ENCODE results near the gene AUTS2. TPM values are rescaled to one million over a fixed set of nuclear protein-coding genes. Genes with fewer than 3 reads are reported as not detected.

Gene AUTS2
- total RNA-seq, 1 experiment from 2014 or later = not detected

- no peaks in the 10 kb centered on the region for H3K4me1 Mint-ChIP-seq (ENCODE audit: low read depth, unreplicated experiment)
- CTCF ChIA-PET = no interaction called here
- H3K4me3 Mint-ChIP-seq (ENCODE audit: low read depth, unreplicated experiment) = no peak overlapping the region
- no peaks in the 10 kb centered on the region for H3K36me3 Mint-ChIP-seq (ENCODE audit: insufficient read depth, unreplicated experiment)
- no TSS peak for BruUV-seq (replicated peaks)
- no peak overlapping the region for H3K27ac Mint-ChIP-seq (ENCODE audit: unreplicated experiment)
- no peaks in the 10 kb centered on the region for H3K27me3 Mint-ChIP-seq (ENCODE audit: unreplicated experiment)
- intact Hi-C loops (cut with micrococcal nuclease; ENCODE audit: unreplicated experiment) = no loop called here
- DNase-seq = no peak
- TF ChIP-seq, protein P1, sequence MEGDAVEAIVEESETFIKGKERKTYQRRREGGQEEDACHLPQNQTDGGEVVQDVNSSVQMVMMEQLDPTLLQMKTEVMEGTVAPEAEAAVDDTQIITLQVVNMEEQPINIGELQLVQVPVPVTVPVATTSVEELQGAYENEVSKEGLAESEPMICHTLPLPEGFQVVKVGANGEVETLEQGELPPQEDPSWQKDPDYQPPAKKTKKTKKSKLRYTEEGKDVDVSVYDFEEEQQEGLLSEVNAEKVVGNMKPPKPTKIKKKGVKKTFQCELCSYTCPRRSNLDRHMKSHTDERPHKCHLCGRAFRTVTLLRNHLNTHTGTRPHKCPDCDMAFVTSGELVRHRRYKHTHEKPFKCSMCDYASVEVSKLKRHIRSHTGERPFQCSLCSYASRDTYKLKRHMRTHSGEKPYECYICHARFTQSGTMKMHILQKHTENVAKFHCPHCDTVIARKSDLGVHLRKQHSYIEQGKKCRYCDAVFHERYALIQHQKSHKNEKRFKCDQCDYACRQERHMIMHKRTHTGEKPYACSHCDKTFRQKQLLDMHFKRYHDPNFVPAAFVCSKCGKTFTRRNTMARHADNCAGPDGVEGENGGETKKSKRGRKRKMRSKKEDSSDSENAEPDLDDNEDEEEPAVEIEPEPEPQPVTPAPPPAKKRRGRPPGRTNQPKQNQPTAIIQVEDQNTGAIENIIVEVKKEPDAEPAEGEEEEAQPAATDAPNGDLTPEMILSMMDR (IDR thresholded peaks at IDR 0.05; ENCODE audit: unreplicated experiment) = no peak
- peaks cover 7% of the 10 kb centered on the region for H3K9me3 Mint-ChIP-seq (ENCODE audit: low read depth, unreplicated experiment)
Observed at GRCh38 chr7:70771451-70771850, 1173.2 kb downstream of the AUTS2 start.

DNA sequence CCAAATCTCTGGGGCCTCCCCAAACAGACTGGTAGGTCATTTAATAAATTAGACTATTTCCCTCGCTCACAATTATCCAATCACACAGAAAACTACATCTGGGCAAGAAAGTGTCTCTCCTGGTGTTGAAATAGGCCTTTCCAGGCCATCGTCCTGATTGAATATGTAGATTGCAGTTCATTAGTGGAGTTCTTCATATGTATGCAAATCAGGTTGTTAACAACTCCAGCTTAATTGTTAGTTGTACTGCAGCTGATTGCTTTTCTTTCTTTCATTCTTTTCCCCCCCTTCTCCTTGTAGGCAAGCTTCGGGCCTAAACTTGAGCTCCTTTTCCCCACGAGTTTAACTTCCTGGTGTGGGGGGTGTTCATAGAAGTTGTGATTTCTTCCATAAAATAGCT, 1174.6 kb downstream of the AUTS2 start:
- no peak overlapping the region for H3K4me3 Mint-ChIP-seq (ENCODE audit: low read depth, unreplicated experiment)
- CTCF ChIA-PET = interaction anchor here (0.7 kb wide), 1 partner anchor 19 kb away, joined by 5 read pairs; no protein-coding TSS in a partner anchor
- no TSS peak for BruUV-seq (replicated peaks)

DNA sequence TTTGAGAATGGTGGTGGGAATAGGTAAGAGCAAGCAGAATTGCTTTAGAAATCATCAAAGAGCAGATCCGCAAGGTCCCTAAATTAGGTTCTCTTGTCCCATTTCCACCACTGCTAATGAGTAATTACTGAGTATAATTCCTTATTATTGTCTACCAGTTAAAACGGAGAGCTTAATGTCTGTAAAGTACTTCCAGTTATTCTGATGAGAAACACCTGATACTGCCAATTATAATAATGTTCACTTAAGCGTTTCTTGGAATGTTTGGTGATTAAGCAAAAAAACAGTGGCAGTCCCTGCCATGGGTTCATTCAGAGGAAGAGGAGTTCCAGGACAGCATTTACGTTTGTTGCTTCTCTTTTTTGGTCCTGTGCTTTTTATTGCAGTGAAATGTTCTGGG, 1175.1 kb downstream of the AUTS2 start:
- Mint-ChIP-seq H3K4me1 (ENCODE audit: low read depth, unreplicated experiment) (no peaks in the 10 kb centered on the region), H3K4me3 (ENCODE audit: low read depth, unreplicated experiment) (no peak overlapping the region), H3K9me3 (ENCODE audit: low read depth, unreplicated experiment) (peaks cover 7% of the 10 kb centered on the region), H3K27me3 (ENCODE audit: unreplicated experiment) (no peaks in the 10 kb centered on the region), H3K27ac (ENCODE audit: unreplicated experiment) (no peak overlapping the region), H3K36me3 (ENCODE audit: insufficient read depth, unreplicated experiment) (no peaks in the 10 kb centered on the region)
- DNase-seq = no peak
- intact Hi-C loops (cut with micrococcal nuclease; ENCODE audit: unreplicated experiment) = no loop called here
- CTCF ChIA-PET = interaction anchor here (0.7 kb wide), 1 partner anchor 19 kb away, joined by 5 read pairs; no protein-coding TSS in a partner anchor
- no TSS peak for BruUV-seq (replicated peaks)
- TF ChIP-seq, protein P1 (IDR thresholded peaks at IDR 0.05; ENCODE audit: unreplicated experiment) = no peak

More for the DNA sequence above, 1174.6 kb downstream of the AUTS2 start:
- Mint-ChIP-seq H3K4me1 (ENCODE audit: low read depth, unreplicated experiment) (no peaks in the 10 kb centered on the region), H3K27me3 (ENCODE audit: unreplicated experiment) (no peaks in the 10 kb centered on the region), H3K27ac (ENCODE audit: unreplicated experiment) (no peak overlapping the region), H3K9me3 (ENCODE audit: low read depth, unreplicated experiment) (peaks cover 7% of the 10 kb centered on the region), H3K36me3 (ENCODE audit: insufficient read depth, unreplicated experiment) (no peaks in the 10 kb centered on the region)
- TF ChIP-seq, protein P1 (IDR thresholded peaks at IDR 0.05; ENCODE audit: unreplicated experiment) = no peak
- intact Hi-C loops (cut with micrococcal nuclease; ENCODE audit: unreplicated experiment) = no loop called here
- DNase-seq = no peak

GRCh38 chr7:70774950-70775527, 1176.8 kb downstream of the AUTS2 start:
- no TSS peak for BruUV-seq (replicated peaks)
- H3K27me3 Mint-ChIP-seq (ENCODE audit: unreplicated experiment) = no peaks in the 10 kb centered on the region
- H3K4me3 Mint-ChIP-seq (ENCODE audit: low read depth, unreplicated experiment) = no peak overlapping the region
- no peak for DNase-seq
- TF ChIP-seq, protein P1 (IDR thresholded peaks at IDR 0.05; ENCODE audit: unreplicated experiment) = no peak
- intact Hi-C loops (cut with micrococcal nuclease; ENCODE audit: unreplicated experiment) = no loop called here
- no peaks in the 10 kb centered on the region for H3K4me1 Mint-ChIP-seq (ENCODE audit: low read depth, unreplicated experiment)
- peaks cover 9% of the 10 kb centered on the region for H3K9me3 Mint-ChIP-seq (ENCODE audit: low read depth, unreplicated experiment)
- H3K27ac Mint-ChIP-seq (ENCODE audit: unreplicated experiment) = no peak overlapping the region
- CTCF ChIA-PET = no interaction called here
- no peaks in the 10 kb centered on the region for H3K36me3 Mint-ChIP-seq (ENCODE audit: insufficient read depth, unreplicated experiment)
